K562 (cell line): ENCODE data around the gene CPEB1. TPM values are rescaled to one million over a fixed set of nuclear protein-coding genes. Genes with fewer than 3 reads are reported as not detected.
A peak's percentile ranks its signal among the peaks of the same experiment; 100 is the strongest.

Source experiments
- ELF2 ChIP-seq: fragments of 250-450 bp; sonication (Bioruptor Pico); IDR thresholded peaks from 2 replicates; pipeline ENCODE4 v1.5.0; 2021; ENCODE audit warnings: mild to moderate bottlenecking
- ELK3 ChIP-seq: fragments of 450-650 bp; formaldehyde crosslinking; IDR thresholded peaks from 2 replicates; pipeline ENCODE4 v1.4.0; 2020; ENCODE audit warnings: mild to moderate bottlenecking
- HMGXB4 ChIP-seq: sonication (generic); formaldehyde crosslinking; IDR thresholded peaks from 2 replicates; pipeline ENCODE4 v1.8.1; 2023; ENCODE audit warnings: mild to moderate bottlenecking, missing genetic modification reagents
- KAT7 ChIP-seq: sonication (generic); formaldehyde crosslinking; IDR thresholded peaks from 2 replicates; pipeline ENCODE4 v1.8.0; 2022; ENCODE audit warnings: missing genetic modification reagents, mild to moderate bottlenecking, borderline replicate concordance
- NBN ChIP-seq: fragments of 450-650 bp; IDR thresholded peaks from 2 replicates; pipeline ENCODE4 v1.6.1; 2016; ENCODE audit warnings: low read depth, mild to moderate bottlenecking
- NONO ChIP-seq, 2 experiments: fragments of 200-400 bp in 1 of 2; fragments of 450-650 bp in 1 of 2; formaldehyde crosslinking in 1 of 2; IDR thresholded peaks; 2 replicates each; pipeline ENCODE4 v1.6.1; 2017; ENCODE audit warnings: low read depth in 2 of 2, mild to moderate bottlenecking in 2 of 2, moderate library complexity in 2 of 2, low read length in 1 of 2
- RAD21 ChIP-seq, 2 experiments: fragments of 250-450 bp in 1 of 2; fragments of 450-650 bp in 1 of 2; sonication (Bioruptor Pico) in 1 of 2; formaldehyde crosslinking in 1 of 2; IDR thresholded peaks in 1 of 2; conservative IDR thresholded peaks in 1 of 2; 2 replicates each; pipeline versions ENCODE4 v1.4.0 to v1.8.0; 2020 to 2022; ENCODE audit warnings: mild to moderate bottlenecking in 2 of 2, moderate library complexity in 1 of 2
- RBM14 ChIP-seq: fragments of 200-400 bp; formaldehyde crosslinking; IDR thresholded peaks from 2 replicates; pipeline ENCODE4 v1.6.1; 2018; ENCODE audit warnings: low read depth, mild to moderate bottlenecking, low read length, moderate library complexity, borderline replicate concordance; ENCODE audit not compliant: insufficient read depth
- TAF1 ChIP-seq: IDR thresholded peaks from 2 replicates; pipeline ENCODE4 v1.6.1; 2011; ENCODE audit warnings: mild to moderate bottlenecking, low read length, moderate library complexity; ENCODE audit not compliant: insufficient read depth, control insufficient read depth, severe bottlenecking; ENCODE audit errors: extremely low read depth
- TCF7L2 ChIP-seq: fragments of 150-350 bp; IDR thresholded peaks from 2 replicates; pipeline ENCODE4 v1.6.1; 2016; ENCODE audit warnings: low read depth, mild to moderate bottlenecking, low read length, moderate library complexity
- U2AF1 ChIP-seq: fragments of 200-400 bp; formaldehyde crosslinking; optimal IDR thresholded peaks from 2 replicates; pipeline ENCODE3; 2017; ENCODE audit warnings: mild to moderate bottlenecking, low read depth, low read length, moderate library complexity
- U2AF2 ChIP-seq: fragments of 200-400 bp; formaldehyde crosslinking; optimal IDR thresholded peaks from 2 replicates; pipeline ENCODE3; 2017; ENCODE audit warnings: low read depth, mild to moderate bottlenecking, low read length
- polyA plus RNA-seq, 8 experiments: library from polyadenylated mRNA; depleted of rRNA in 4 of 8; stranded (reverse) in 5 of 8; unstranded in 3 of 8; fragments of >200 nt; fragmentation: Nextera tagmentation in 2 of 8; fragmentation: Illumina TruSeq in 1 of 8; extraction: Ambion mirVana in 2 of 8; extraction: Trizol in 1 of 8; gene quantifications; 2 replicates each; pipeline versions ENCODE4 v1.2.1 to v1.2.3, GENCODE V29; 2011 to 2014; ENCODE audit warnings: inconsistent platforms in 1 of 8, missing spikeins in 1 of 8
- total RNA-seq, 7 experiments: library from RNA; depleted of rRNA in 6 of 7; stranded (reverse); fragments of >200 nt in 6 of 7; fragmentation: Illumina TruSeq in 2 of 7; extraction: Trizol in 2 of 7; gene quantifications; 2 replicates each; pipeline versions ENCODE4 v1.2.1 to v1.2.3, GENCODE V29; 2011 to 2021; ENCODE audit warnings: low replicate concordance in 1 of 7
- TF ChIP-seq, protein P1 (sequence below): fragments of 200-400 bp; formaldehyde crosslinking; IDR thresholded peaks from 2 replicates; pipeline ENCODE4 v1.6.1; 2017; ENCODE audit warnings: mild to moderate bottlenecking, low read depth, low read length, moderate library complexity
- TF ChIP-seq, protein P2 (sequence below): IDR thresholded peaks from 2 replicates; pipeline ENCODE4 v1.6.1; 2011; ENCODE audit warnings: borderline replicate concordance, low read depth, mild to moderate bottlenecking, moderate library complexity, low read length; ENCODE audit not compliant: insufficient read depth, poor library complexity, severe bottlenecking
- TF ChIP-seq, protein P3 (sequence below): sonication (generic); formaldehyde crosslinking; IDR thresholded peaks from 2 replicates; pipeline ENCODE4 v1.9.0; 2022; ENCODE audit warnings: mild to moderate bottlenecking, missing genetic modification reagents

The CPEB1 gene
- total and polyA plus RNA-seq, 9 of the 15 experiments (the other 6 are each of a cell fraction or from before 2014, with no cell fraction given), result 2.2 to 13.4 (median 9.7) TPM

- TF ChIP-seq, protein P1, sequence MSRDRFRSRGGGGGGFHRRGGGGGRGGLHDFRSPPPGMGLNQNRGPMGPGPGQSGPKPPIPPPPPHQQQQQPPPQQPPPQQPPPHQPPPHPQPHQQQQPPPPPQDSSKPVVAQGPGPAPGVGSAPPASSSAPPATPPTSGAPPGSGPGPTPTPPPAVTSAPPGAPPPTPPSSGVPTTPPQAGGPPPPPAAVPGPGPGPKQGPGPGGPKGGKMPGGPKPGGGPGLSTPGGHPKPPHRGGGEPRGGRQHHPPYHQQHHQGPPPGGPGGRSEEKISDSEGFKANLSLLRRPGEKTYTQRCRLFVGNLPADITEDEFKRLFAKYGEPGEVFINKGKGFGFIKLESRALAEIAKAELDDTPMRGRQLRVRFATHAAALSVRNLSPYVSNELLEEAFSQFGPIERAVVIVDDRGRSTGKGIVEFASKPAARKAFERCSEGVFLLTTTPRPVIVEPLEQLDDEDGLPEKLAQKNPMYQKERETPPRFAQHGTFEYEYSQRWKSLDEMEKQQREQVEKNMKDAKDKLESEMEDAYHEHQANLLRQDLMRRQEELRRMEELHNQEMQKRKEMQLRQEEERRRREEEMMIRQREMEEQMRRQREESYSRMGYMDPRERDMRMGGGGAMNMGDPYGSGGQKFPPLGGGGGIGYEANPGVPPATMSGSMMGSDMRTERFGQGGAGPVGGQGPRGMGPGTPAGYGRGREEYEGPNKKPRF, result no peak
- TF ChIP-seq TCF7L2, result no peak
- TF ChIP-seq NONO (IDR thresholded peaks at IDR 0.05; ENCODE audit: low read depth in 2 of 2, low read length in 1 of 2), result no peak
- TF ChIP-seq, protein P2, sequence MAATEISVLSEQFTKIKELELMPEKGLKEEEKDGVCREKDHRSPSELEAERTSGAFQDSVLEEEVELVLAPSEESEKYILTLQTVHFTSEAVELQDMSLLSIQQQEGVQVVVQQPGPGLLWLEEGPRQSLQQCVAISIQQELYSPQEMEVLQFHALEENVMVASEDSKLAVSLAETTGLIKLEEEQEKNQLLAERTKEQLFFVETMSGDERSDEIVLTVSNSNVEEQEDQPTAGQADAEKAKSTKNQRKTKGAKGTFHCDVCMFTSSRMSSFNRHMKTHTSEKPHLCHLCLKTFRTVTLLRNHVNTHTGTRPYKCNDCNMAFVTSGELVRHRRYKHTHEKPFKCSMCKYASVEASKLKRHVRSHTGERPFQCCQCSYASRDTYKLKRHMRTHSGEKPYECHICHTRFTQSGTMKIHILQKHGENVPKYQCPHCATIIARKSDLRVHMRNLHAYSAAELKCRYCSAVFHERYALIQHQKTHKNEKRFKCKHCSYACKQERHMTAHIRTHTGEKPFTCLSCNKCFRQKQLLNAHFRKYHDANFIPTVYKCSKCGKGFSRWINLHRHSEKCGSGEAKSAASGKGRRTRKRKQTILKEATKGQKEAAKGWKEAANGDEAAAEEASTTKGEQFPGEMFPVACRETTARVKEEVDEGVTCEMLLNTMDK, result peak; percentile 28
- TF ChIP-seq ELF2 (CRISPR knock-in tag), result no peak
- peak; percentile 46 to 58 for TF ChIP-seq RAD21 (CRISPR knock-in tag; conservative IDR thresholded peaks at IDR 0.05 in 1 of 2, IDR thresholded peaks at IDR 0.05 in 1 of 2)
- TF ChIP-seq U2AF2, result no peak
- no peak for TF ChIP-seq ELK3 (CRISPR knock-in tag)
- TF ChIP-seq HMGXB4 (CRISPR knock-in tag), result no peak
- TF ChIP-seq, protein P3, sequence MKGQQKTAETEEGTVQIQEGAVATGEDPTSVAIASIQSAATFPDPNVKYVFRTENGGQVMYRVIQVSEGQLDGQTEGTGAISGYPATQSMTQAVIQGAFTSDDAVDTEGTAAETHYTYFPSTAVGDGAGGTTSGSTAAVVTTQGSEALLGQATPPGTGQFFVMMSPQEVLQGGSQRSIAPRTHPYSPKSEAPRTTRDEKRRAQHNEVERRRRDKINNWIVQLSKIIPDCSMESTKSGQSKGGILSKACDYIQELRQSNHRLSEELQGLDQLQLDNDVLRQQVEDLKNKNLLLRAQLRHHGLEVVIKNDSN (CRISPR knock-in tag), result 0 out of 2 replicates have a peak, but pooled peaks have one; percentile 28
- TF ChIP-seq KAT7 (CRISPR knock-in tag), result 0 out of 2 replicates have a peak, but pooled peaks have one; percentile 34
- TF ChIP-seq RBM14, result no peak
- no peak for TF ChIP-seq U2AF1
- 0 out of 2 replicates have a peak, but pooled peaks have one; percentile 50 for TF ChIP-seq NBN
- no peak for TF ChIP-seq TAF1
Observed at GRCh38 chr15:82530606-82531379, 116.4 kb downstream of the CPEB1 start (continued).
